HG02840 (cell line): ENCODE data around the gene GIGYF2.

Experiments
- ATAC-seq: cut with Tn5 transposase; IDR thresholded peaks from one replicate; pipeline ENCODE4 v1.9.1; 2021; ENCODE audit warnings: mild to moderate bottlenecking, moderate library complexity, moderate number of reproducible peaks; ENCODE audit not compliant: unreplicated experiment, low FRiP score

Gene GIGYF2

GRCh38 chr2:232859385-232859916, 162.3 kb downstream of the GIGYF2 start:
- no peak for ATAC-seq

DNA sequence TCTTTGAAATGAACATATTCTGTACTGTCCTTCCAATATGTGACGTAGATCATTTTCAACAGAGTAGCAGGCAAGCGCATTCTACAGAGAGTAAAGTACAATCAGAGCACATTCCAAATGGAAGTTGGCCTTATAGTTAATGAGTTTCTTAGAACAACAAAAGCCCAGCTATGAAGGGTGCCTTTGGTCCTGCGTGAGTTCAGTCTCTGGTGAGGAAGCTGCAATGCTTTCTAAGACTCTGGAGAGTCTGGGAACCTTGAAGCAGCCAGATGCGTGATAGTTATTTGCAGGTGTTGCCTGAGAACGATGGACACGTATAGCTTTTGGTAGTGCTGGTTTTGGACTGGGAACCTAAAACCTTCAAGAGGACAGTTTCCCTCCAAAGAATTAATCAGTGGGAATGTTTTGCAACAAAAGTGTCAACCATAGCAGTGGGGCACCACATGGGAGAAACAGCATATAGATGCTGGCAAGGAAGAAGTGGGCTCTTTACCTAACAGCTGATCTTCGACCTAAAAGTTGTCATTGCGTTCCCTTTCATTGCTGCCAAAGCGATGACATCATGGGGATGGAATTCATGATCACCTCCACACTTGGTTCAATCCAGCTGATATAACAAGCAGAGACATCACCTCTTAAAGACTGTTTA, 163.6 kb downstream of the GIGYF2 start:
- no peak for ATAC-seq

- ATAC-seq = no peak
Observed at GRCh38 chr2:232861353-232861752, 164.2 kb downstream of the GIGYF2 start.

GRCh38 chr2:232863996-232864395, 166.9 kb downstream of the GIGYF2 start:
- no peak for ATAC-seq

DNA sequence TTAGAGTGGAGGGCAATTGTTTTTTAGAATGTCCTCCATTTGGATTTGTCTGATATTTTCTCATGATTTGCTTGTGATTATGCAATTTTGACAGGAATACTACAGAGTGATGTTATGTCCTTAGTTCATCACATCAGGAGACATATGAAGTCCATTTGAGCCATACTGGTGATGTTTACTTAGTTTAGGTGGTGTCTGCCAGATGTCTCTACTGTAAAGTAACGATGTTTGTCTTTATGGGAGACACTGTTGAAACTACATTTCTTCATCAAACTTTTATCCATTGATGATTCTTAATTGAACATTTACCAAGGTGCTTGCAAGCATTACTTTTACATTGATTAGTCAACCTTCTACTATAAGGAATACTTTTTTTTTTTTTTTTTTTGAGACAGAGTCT, 168.0 kb downstream of the GIGYF2 start:
- ATAC-seq = no peak

- ATAC-seq = no peak
Observed at GRCh38 chr2:232866104-232866503, 169.0 kb downstream of the GIGYF2 start.

DNA sequence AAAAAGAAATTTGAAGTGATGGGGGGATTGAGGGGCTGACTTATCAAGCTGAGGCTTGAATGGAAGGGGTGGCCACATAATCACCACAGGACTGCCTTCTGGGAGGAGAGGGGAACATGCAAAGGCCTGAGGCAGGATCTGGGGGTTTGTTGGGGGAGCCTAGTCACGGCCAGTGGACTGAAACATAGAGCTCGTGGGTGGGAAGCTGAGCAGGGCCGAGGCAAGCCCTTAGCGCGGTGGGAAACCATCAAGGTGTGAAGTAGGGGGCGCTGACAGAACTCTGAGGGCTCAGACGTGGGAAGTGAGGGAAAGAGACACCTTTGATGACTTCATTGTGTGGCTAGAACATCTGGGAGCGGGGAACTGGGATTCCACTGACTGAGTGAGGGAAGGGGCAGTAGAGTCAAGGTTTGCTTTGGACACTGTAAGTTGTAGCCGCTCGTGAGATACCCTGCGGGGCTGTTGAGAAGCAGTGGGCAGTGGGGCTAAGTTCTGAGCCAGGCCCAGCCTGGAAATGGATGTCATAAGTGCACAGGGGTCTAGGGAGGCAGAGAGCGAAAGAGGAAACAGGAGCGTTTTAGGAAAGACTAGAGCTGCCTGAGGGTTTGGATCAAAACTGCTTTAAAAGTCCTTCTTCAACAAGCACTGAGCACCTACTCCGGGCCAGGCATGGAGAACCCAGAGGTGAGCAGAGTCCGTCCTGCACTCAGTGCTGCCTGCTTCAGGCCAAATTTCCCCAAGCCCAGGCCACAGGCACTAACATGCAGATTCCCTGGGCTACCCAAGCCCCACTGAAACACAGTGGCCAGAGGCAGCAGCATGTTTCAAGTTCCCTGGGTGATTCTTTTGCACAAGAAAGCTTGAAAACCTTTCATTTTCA, 172.2 kb downstream of the GIGYF2 start:
- ATAC-seq = no peak

GRCh38 chr2:232870018-232870765, 173.1 kb downstream of the GIGYF2 start, which contains the start of gene SNORC:
Gene SNORC (plus strand): TSS chr2:232870264. CDS start chr2:232870342, 78 bp downstream.
- no peak for ATAC-seq

- ATAC-seq = no peak
Observed at GRCh38 chr2:232870766-232871371, 173.7 kb downstream of the GIGYF2 start.

GRCh38 chr2:232871418-232871834, 174.3 kb downstream of the GIGYF2 start:
- ATAC-seq = no peak

- ATAC-seq = no peak
Observed at GRCh38 chr2:232871835-232872736, 175.0 kb downstream of the GIGYF2 start.

DNA sequence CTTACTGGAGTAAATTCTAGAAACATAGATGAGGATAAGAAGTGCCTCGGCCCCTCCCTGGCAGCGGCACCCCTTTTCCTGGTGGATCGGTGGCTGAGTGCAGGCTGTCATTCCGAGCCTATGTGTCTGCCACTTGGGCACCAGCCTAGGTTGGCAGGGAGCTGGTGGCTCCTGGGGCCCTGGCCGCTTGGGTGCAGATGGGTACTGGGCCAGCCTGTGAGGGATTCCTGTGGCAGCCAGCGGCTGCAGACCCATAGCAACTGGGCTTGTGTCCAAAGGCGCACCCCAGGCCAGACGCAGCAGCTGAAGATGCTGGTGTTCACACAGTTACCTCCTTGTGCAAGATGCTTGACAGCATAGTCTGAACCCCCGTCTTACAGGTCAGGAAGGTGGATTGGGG, 175.7 kb downstream of the GIGYF2 start:
- no peak for ATAC-seq

GRCh38 chr2:232873292-232873908, 176.3 kb downstream of the GIGYF2 start:
- ATAC-seq = no peak

DNA sequence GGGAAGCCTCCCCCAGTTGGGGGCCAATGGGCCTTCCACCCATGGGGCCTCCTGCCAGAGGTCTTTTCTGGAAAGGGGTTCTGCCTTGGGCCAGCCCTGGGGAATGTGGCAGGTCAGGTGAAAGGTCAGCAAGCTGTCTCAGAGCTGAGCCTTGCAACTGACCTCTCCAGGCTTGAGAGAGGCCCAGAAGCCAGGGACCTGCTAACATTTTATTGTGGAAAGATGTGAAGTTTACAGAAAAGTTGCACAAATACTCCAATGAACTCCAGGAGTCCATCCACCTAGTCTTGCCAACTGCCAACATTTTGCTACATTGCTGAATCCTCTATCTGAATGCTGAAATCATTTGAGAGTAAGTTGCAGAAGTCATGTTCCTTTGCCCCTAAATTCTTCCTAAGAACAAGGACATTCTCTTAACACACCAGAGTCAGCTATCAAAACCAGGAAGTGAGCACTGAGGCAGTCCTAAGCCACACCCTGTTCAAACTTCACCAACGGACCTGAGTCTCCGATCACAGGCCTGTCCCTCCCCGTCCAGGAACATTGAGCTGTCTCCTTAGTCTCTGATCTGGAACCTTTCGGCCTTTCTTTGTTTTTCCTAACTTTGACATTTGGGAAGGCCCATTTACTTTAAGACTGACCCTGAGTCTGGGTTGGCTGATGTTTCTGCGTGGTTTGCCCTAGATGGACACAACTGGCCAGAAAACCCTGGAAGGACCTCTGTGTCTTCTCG, 176.9 kb downstream of the GIGYF2 start:
- no peak for ATAC-seq

GRCh38 chr2:232874677-232875223, 177.6 kb downstream of the GIGYF2 start:
- ATAC-seq = no peak

GRCh38 chr2:232875256-232876121, 178.4 kb downstream of the GIGYF2 start:
- no peak for ATAC-seq
